GM04504 (cell line): ENCODE results near the gene CHST11.
A peak's percentile ranks its signal among the peaks of the same experiment; 100 is the strongest.

Experiments used
- DNase-seq: peaks from one replicate; pipeline ENCODE4 v3.0.0-alpha.2; 2012; ENCODE audit warnings: low read depth

Gene CHST11

GRCh38 chr12:104434129-104434528 lies 22.6 kb upstream of the CHST11 start:
- DNase-seq: no peak

GRCh38 chr12:104435175-104435574 lies 21.6 kb upstream of the CHST11 start:
- DNase-seq: no peak

GRCh38 chr12:104435765-104436164 lies 21.0 kb upstream of the CHST11 start:
- DNase-seq: no peak

GRCh38 chr12:104436790-104437189 lies 20.0 kb upstream of the CHST11 start:
- DNase-seq: no peak

GRCh38 chr12:104438134-104438533 lies 18.6 kb upstream of the CHST11 start:
- DNase-seq: no peak

- no peak for DNase-seq
These were observed 17.6 kb upstream of the CHST11 start for GRCh38 chr12:104439137-104439536.

GRCh38 chr12:104443008-104443407 lies 13.7 kb upstream of the CHST11 start:
- no peak for DNase-seq

- no peak for DNase-seq
These were observed 9.9 kb upstream of the CHST11 start for GRCh38 chr12:104446646-104447421.

- no peak for DNase-seq
These were observed 8.7 kb upstream of the CHST11 start for GRCh38 chr12:104448031-104448430.

GRCh38 chr12:104448451-104448850 lies 8.3 kb upstream of the CHST11 start:
- DNase-seq: no peak

- no peak for DNase-seq
These were observed 6.0 kb upstream of the CHST11 start for GRCh38 chr12:104450700-104451099.

GRCh38 chr12:104452087-104452486 lies 4.7 kb upstream of the CHST11 start:
- DNase-seq: no peak

- no peak for DNase-seq
These were observed 3.6 kb upstream of the CHST11 start for GRCh38 chr12:104453133-104453532.

- DNase-seq: peak; percentile 35
These were observed 1.8 kb upstream of the CHST11 start for GRCh38 chr12:104454997-104455396.

GRCh38 chr12:104455578-104456416 lies 951 bp upstream of the CHST11 start:
- no peak for DNase-seq

GRCh38 chr12:104456950-104457745 lies 400 bp downstream of the CHST11 start:
- DNase-seq: peak; percentile 52

GRCh38 chr12:104457746-104458693 lies 1.3 kb downstream of the CHST11 start:
- no peak for DNase-seq

GRCh38 chr12:104458694-104459367 lies 2.1 kb downstream of the CHST11 start:
- DNase-seq: no peak

GRCh38 chr12:104459368-104459909 lies 2.7 kb downstream of the CHST11 start:
- DNase-seq: no peak

- no peak for DNase-seq
These were observed 3.4 kb downstream of the CHST11 start for GRCh38 chr12:104460041-104460719.
